ENCODE data around the gene TGM3.
A peak's percentile ranks its signal among the peaks of the same experiment; 100 is the strongest.
"Not testable (repeated sequence)": the region's sequence is repeated elsewhere in the genome, so short reads cannot be mapped to it uniquely, and the experiment has no call there.

Gene TGM3

GRCh38 chr20:2295886-2296515, at the start of gene TGM3:
TGM3 (plus strand) TSS chr20:2296001; CDS start chr20:2296064, 63 bp downstream.
- DNase-seq: no peak

DNA sequence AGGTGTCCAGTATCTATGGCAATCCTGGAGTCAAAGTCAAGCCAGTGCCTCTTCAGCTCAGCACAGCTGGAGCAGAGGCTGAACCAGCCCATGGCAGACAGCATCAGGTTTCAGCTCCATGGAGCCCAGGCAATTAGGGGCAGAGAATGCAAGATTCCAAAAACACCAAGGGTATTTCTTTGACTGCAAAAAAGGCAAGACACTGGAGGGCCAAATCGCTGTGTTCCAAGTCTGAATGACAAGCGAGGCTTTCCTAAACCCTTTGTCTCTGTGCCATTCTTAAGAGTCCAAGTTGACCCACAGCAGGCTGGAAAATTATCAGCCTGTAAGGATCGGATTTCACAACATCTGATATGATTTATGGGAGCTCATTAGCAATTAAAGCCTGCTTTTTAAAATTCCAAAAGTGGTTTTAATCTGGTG, 49.7 kb upstream of the TGM3 start:
- no peak for DNase-seq

DNA sequence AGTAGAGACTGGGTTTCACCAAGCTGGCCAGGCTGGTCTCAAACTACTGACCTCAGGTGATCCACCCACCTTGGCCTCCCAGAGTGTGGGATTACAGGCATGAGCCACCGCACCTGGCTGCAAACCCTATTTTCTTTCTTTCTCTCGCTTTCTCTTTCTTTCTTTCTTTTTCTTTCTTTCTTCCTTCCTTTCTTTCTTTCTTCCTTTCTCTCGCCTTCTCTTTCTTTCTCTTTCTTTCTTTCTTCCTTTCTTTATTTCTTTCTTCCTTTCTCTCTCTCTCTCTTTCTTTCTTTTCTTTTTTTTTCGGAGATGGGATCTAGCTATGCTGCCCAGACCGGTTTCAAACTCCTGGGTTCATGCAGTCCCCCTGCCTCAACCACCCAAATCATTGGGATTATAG, 47.0 kb upstream of the TGM3 start:
- no peak for DNase-seq

- DNase-seq: no peak
These were observed 45.9 kb upstream of the TGM3 start for GRCh38 chr20:2249935-2250334.

- DNase-seq: no peak
These were observed 43.3 kb upstream of the TGM3 start for GRCh38 chr20:2252419-2252997.

DNA sequence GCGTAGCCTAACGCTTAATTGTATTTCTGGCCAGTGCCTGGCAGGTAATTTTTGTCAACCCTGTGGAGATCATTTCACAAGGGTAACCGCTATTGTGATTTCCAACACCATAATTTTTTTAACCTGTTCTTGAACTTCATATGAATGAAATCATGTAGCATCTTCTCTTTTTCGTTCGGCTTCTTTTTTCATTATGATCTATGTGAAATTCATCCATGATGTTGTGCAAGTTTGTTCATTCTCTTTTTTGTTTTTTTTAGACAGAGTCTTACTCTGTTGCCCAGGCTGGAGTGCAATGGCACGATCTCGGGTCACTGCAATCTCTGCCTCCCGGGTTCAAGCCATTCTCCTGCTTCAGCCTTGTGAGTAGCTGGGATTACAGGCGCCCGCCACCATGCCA, 42.5 kb upstream of the TGM3 start:
- no peak for DNase-seq

GRCh38 chr20:2254333-2254732, 41.5 kb upstream of the TGM3 start:
- DNase-seq: no peak

GRCh38 chr20:2255926-2256531, 39.8 kb upstream of the TGM3 start:
- DNase-seq: no peak

DNA sequence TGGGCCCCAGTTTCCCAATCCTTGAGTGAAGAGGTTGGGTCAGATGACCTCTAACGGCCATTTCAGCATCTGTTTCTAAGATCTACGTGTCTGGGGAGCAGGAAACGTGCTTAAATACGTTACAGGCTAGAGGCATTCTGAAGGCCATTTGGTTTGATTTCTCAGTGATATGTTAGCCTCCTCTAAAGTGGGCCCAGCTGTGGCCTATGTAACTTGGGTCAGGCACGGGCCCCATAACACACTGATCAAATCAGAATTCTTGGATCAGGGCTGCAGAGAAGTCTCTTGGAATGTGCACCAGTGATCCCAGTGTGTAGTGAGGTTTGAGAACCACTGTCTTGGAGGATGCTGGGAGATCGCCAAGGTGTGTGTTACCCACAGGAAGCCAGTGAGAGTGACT, 36.1 kb upstream of the TGM3 start:
- DNase-seq: no peak

GRCh38 chr20:2260250-2260649, 35.6 kb upstream of the TGM3 start:
- DNase-seq: no peak

DNA sequence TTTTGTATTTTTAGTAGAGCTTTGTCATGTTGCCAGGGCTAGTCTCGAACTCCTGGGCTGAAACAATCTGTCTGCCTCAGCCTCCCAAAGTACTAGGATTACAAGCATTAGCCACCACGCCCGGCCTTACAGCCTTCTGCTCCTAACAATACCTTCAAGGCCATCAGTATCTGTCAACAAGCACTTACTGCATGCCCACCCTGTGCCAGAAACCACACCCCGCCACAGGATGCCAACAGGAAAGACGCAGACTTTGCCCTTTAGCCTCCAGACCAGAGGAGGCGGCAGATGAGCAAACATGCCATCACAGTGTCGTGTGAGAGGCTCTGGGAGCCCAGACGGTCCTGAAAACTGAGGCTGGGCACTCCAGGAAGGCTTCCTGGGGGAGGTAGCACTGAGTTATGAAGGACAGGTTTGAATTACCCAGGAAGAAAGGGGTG, 34.7 kb upstream of the TGM3 start:
- no peak for DNase-seq

DNA sequence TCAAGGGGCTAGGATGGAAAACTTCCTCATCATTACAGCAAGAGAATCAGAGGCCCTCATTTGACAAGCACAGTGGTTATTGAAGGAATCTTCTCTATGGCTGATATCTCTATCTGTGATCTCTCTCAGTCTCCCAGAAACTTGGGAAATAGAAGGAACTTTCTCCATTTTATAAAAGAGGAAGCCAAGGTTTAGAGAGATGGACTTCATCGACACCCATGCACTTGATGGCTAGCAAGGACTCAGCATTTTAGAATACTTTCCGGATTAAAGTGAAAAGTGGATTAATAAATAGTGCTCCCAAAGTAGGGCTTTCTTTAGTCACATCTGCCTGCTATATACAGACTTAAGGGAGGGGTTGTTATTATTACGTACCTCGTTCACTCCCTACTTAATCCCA, 34.2 kb upstream of the TGM3 start:
- DNase-seq: no peak

GRCh38 chr20:2264118-2264517, 31.7 kb upstream of the TGM3 start:
- DNase-seq: no peak

GRCh38 chr20:2264621-2265374, 31.0 kb upstream of the TGM3 start:
- not testable (repeated sequence) for DNase-seq

GRCh38 chr20:2273634-2274302, 22.0 kb upstream of the TGM3 start:
- no peak for DNase-seq

DNA sequence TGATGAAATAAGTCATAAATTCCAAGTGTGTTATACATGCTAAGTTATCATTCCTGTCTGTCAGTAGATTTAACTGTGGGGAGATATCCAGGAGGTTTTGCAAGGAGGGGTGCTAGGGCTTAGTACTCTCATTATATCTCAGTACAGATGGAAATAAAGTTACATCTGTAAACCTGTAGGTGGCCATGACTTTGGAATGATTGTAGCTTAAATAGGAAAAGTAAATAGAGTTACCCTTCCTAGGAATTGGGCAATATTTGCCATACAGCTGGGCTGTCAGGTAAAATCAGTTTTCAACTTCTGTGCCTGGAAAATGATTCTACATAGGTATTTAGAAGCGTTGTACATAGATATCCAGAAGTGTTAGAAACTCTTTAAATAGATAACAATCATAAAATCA, 19.8 kb upstream of the TGM3 start:
- no peak for DNase-seq

DNA sequence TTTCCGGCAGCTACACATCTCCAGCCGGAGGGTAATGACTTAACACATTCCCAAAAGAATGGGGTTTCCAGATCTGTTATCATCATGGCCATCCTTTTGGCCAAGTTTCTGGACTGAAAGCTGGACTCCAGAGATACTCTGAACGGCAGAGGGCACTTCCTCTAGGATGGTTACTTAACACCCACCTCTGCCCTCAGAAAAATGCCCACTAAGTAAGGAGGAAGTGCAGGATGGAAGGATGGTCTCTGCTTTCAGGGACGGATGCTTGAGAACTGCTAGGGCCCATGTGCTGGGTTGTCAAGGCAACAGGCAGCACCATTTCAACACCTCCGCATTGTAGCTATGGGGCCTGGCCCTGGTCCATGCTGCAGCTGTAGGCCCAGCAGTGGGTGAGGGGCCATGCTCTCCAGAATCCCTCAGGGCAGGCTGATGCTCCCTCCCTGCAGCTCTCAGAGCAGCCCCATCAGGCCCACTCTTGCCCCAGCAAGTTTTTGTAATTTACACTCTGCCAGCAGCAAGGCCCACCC, 16.5 kb upstream of the TGM3 start:
- DNase-seq: peak in 23 of 58 donors; percentile 5 to 63 (median 25)

- peak in 7 of 58 donors; percentile 10 to 36 (median 18) for DNase-seq
These were observed 15.7 kb upstream of the TGM3 start for GRCh38 chr20:2280082-2280481.

- no peak for DNase-seq
These were observed 14.2 kb upstream of the TGM3 start for GRCh38 chr20:2281563-2281962.

GRCh38 chr20:2282181-2282580, 13.6 kb upstream of the TGM3 start:
- no peak for DNase-seq

GRCh38 chr20:2283706-2284423, 11.9 kb upstream of the TGM3 start:
- DNase-seq: no peak

Data from anterior cingulate cortex (tissue), 58 donors.